ENCODE measurements around the gene ACAD8.

ACAD8 gene
- 28.6 to 41.5 (median 40.8) reads per million in 4 donors for total RNA-seq

GRCh38 chr11:134253188-134253993 lies at the start of gene ACAD8, which contains the start of gene THYN1:
ACAD8 (plus strand) TSS chr11:134253568; CDS start chr11:134253601, 33 bp downstream.
THYN1 (minus strand) TSS chr11:134253352; CDS start chr11:134252882, 470 bp downstream.
- DNase-seq: peak; percentile 89 to 96 (median 95)

DNA sequence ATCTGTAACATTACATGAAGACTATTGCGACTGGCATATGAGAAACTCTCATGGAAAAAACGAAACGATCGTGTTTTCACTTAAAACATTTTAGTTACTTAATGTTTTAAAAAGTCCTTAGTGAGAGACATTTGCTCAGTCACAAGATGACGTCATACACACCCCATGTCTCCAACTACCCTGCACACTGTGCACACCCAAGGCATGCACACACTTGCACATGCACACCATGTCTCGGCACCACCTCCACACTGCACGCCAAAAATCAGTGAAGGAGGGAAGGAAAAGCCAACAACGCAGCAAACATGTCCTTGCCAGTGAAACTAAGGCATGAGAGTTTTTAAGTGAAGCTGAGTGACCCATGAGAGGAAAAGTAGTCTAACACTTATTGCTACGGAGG lies 47.6 kb upstream of the ACAD8 start:
- no peak for DNase-seq

GRCh38 chr11:134206185-134206584 lies 47.2 kb upstream of the ACAD8 start:
- DNase-seq: no peak

DNA sequence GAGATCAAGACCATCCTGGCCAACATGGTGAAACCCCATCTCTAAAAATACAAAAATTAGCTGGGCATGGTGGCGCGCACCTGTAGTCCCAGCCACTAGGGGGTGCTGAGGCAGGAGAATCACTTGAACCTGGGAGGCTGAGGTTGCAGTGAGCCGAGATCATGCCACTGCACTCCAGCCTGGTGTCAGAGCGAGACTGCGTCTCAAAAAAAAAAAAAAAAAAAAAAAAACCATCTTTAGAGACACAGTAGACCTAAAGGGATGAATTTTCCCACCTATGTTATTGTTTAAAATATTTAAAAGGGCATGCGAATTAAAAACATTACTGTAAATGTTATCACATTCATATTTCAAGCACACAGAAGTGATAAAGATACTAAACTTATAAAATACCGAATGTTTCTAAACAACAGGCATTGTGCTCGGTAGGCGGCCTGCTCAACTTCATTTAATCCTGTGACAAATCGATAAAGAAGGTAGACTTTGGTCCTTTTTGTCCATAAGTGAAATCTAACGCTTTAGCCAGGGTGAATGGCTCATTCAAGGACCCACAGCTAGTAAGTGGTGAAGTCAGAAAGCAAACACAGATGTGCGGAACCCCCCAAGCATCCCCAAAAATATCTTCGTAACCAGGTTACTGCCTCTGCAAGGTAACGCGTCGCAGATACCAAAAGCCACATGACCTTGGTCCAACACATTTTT lies 45.7 kb upstream of the ACAD8 start:
- peak; percentile 21 to 54 (median 39) for DNase-seq

GRCh38 chr11:134215836-134216235 lies 37.5 kb upstream of the ACAD8 start:
- DNase-seq: no peak

GRCh38 chr11:134216816-134217215 lies 36.6 kb upstream of the ACAD8 start:
- no peak for DNase-seq

DNA sequence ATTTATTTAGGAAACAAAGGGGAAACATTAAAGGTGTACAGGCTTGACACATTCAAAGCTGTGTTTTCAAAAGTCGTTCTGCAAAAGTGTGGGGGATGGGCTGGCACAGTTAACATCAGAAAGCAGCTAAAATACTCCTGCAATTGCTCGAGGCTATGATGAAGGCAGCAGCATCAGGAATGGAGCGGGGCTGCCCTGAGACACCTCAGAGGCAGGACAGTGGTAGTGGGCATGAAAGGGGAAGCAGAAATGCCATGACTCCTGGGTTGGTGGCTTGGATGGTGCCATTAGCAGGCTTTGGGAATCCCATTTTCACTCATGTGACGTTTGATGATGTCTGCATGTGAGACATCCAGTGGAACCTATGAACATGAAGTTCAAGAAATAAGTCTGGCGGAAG lies 30.2 kb upstream of the ACAD8 start:
- DNase-seq: peak in 1 of 5 donors; percentile 10

- DNase-seq: peak; percentile 92 to 97 (median 96)
These were observed 29.3 kb upstream of the ACAD8 start, which contains the start of the genes NCAPD3 and VPS26B for GRCh38 chr11:134223836-134224709. NCAPD3 (minus strand) TSS chr11:134223967; CDS start chr11:134223926, 41 bp downstream. VPS26B (plus strand) TSS chr11:134224671; CDS start chr11:134225123, 452 bp downstream.

DNA sequence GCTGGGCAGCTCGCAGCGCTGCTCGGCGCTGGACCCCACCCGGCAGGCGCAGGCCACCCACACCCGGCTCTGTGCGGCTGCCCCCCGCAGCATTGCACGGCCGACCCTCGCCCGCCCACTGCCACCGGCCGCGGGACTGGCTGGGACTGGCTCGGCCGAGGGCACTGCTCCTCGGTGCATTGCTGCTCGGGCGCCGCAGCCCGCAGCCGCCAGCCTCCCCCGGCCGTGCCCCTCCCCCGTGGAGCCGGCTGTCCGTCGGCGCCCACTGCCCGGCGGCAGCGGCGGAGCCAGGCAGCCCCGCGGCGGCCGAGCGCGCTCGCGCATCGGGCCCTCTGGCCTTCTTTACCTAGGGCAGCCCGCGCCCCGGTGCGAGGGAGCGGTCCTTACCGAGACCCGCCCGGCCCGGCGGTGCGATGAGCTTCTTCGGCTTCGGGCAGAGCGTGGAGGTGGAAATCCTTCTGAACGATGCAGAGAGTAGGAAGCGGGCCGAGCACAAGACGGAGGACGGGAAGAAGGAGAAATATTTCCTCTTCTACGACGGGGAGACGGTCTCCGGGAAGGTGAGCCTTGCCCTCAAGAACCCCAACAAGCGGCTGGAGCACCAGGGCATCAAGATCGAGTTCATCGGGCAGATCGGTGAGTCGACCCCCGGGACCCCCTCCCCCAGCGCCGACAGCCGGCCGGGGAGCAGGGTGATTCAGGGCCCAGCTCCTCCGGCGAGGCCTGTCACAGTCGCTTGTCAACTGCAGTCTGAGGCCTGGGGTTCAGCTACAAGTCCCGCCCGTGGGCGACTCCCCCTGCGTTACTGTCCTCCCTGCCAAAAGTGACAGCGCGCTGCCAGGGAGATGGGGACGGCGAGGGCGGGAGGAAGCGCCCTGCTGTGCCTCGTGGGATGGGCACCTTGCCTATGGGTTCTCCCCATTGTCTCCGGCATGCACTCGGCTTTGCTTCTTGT lies 28.4 kb upstream of the ACAD8 start:
- peak; percentile 16 to 70 (median 31) for DNase-seq

- DNase-seq: no peak
These were observed 26.5 kb upstream of the ACAD8 start for GRCh38 chr11:134226806-134227325.

- peak in 1 of 5 donors; percentile 10 for DNase-seq
These were observed 24.7 kb upstream of the ACAD8 start for GRCh38 chr11:134228625-134229024.

DNA sequence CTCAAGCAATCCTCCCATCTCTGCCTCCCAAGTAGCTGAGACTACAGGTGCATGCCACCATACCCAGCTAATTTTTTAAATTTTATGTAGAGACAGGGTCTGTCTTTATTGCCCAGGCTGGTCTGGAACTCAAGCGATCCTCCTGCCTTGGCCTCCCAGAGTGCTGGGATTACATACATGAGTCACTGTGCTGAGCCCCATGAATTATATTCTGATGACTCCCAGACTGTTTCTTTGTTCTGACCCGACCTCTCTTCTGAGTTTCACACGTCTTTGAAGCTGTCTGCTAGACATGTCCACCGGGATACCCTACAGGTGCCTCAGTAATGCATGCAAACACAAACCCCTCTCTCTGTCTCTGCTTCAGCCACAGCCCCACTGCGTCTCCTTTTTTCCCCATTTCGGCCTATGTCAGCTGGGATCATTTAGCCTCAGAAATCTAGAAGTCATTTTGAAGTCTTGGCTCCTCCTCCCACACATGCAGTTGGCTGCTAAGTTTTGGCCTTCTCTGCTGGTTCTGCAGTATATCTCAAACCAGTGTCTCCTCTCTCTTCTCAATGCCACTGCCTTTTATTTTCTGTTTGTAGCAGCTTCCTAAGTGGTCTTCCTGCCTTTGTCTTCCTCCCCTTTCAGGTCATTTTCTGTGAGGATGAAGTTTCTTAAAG lies 24.1 kb upstream of the ACAD8 start:
- no peak for DNase-seq

GRCh38 chr11:134230339-134230738 lies 23.0 kb upstream of the ACAD8 start:
- DNase-seq: no peak

DNA sequence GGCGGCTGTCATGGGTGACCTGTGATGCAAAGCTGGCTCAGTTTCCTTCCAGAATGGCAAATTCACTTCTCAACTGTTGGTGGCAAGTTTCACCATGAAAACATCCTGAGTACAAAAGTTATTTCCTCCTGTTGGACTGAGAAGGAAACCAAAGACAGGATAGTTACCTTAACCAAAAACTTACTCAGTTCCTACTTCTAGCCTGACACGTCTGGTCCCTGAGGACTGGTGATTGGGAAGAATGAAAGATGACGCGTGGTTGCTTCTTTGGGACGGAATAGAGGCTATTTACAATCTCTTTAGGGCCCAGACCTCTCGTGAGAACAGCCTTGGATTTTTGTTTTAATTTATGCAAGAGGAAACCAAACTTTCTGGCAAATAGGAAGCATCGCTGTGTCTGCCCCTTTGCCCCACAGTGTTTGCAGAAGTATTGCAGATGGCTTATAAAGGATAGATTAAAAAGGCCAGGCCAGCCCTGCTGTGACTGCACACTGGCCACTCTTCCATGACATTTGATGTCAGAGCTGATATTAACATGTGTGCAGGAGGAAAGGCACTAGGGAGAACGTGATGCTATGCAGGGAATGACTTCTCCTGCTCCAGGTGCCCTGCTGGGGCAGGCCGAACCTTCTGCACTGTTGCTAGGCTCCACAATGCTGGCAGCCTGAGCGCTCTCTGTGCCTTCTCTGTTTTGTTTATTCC lies 21.3 kb upstream of the ACAD8 start:
- peak in 1 of 5 donors; percentile 9 for DNase-seq

DNA sequence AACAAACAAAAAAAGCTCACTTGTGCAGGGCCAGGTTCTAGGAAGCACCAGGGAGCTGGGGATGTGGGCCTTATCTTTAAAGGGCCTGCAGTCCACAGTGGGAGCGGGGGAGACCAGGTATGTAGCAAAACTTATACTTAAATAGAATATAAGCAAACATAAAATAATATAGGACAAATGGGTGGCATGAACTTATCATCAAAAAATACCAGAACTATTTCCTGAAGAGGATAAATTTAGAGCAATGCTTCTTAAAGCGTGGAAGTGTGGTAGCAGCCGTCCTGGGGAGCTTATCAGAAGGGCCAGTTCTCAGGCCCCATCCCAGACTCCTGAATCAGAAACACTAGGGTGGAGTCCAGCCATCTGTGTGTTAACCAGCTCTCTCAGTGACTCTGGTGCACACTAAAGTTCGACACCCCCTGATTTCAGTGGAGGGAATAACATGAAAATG lies 19.6 kb upstream of the ACAD8 start:
- no peak for DNase-seq

DNA sequence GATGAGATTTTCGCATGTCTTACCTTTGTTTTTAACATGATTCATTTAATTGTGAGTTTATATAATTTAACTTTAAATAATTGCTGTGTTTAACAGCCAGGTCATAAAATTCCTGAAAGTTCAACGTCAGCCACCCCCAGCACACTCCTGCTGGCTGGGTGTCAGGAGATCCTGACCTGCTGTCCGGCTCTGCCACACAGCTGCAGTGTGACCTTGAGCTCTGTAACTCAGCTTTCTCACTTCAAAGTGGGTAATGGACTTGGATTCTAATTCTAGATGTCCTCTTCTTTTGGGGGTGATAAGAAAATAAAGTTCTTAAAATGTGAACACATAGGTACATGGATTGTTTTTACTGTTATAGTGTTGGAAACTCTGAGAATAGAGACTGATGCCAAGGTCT lies 18.0 kb upstream of the ACAD8 start:
- no peak for DNase-seq

DNA sequence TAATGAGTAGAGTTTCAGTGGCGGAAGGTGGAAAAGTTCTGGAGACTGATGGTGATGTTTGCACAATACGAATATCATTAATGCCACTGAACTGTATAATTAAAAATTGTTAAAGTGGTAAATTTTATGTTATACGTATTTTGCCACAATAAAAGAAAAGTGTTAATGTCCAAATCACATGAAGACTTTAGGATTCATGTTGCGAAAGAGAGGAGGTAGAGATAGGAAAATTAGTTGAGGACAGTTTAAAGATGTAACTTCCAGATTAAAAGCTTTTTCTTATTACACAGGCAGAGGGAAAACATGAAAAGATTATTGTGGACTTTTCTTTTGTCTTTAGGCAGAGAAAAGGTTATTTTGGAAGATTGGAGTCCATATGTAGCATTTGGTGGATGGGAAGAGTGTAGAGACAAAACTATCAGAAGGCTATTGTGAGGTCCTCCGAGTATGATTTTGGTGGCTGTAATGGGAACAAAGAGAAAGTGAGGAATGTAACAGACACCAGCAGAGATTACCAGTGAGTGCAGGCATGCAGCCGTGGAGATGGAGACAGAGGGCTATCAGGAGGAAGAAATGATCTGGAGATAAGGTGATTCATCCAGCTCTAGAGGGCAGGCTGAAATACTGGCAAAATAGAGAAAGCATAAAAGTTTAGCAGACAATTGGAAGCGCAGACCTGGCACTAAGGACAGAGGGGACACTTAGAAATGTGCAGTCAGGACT lies 16.4 kb upstream of the ACAD8 start:
- DNase-seq: no peak

- no peak for DNase-seq
These were observed 15.8 kb upstream of the ACAD8 start for GRCh38 chr11:134237557-134237922.

- DNase-seq: no peak
These were observed 14.4 kb upstream of the ACAD8 start for GRCh38 chr11:134238956-134239355.

Measured in T-helper 1 cell (primary cell).